GM20000 (cell line): ENCODE results near the gene MUC5B.

Source experiments
- DNase-seq: peaks from one replicate; pipeline ENCODE4 v3.0.0; 2012; ENCODE audit warnings: low spot score
- CTCF ChIP-seq: IDR thresholded peaks from 2 replicates; pipeline ENCODE4 v1.5.1; 2012; ENCODE audit warnings: mild to moderate bottlenecking, control low read depth; ENCODE audit errors: extremely low read depth, missing control alignments

MUC5B gene

GRCh38 chr11:1232021-1232882 lies 9.4 kb downstream of the MUC5B start:
- DNase-seq: peak; percentile 32
- TF ChIP-seq CTCF: no peak

- peak; percentile 25 for DNase-seq
- TF ChIP-seq CTCF: no peak
Measured at GRCh38 chr11:1232883-1233321, 10.0 kb downstream of the MUC5B start.

GRCh38 chr11:1233351-1234053 lies 10.6 kb downstream of the MUC5B start:
- peak; percentile 36 for DNase-seq
- TF ChIP-seq CTCF: no peak

GRCh38 chr11:1234054-1234720 lies 11.3 kb downstream of the MUC5B start:
- TF ChIP-seq CTCF: no peak
- no peak for DNase-seq

- no peak for TF ChIP-seq CTCF
- no peak for DNase-seq
Measured at GRCh38 chr11:1234771-1235305, 12.0 kb downstream of the MUC5B start.

- no peak for DNase-seq
- TF ChIP-seq CTCF: no peak
Measured at GRCh38 chr11:1235306-1235900, 12.5 kb downstream of the MUC5B start.
